ENCODE measurements around the gene CHGA.

Gene CHGA

GRCh38 chr14:92984082-92984788, 61.3 kb downstream of the CHGA start:
- DNase-seq, result no peak

All from SIG-M5 (cell line).